ENCODE data around the gene STUM.
"Not testable (repeated sequence)": the region's sequence is repeated elsewhere in the genome, so short reads cannot be mapped to it uniquely, and the experiment has no call there.

Gene STUM

DNA sequence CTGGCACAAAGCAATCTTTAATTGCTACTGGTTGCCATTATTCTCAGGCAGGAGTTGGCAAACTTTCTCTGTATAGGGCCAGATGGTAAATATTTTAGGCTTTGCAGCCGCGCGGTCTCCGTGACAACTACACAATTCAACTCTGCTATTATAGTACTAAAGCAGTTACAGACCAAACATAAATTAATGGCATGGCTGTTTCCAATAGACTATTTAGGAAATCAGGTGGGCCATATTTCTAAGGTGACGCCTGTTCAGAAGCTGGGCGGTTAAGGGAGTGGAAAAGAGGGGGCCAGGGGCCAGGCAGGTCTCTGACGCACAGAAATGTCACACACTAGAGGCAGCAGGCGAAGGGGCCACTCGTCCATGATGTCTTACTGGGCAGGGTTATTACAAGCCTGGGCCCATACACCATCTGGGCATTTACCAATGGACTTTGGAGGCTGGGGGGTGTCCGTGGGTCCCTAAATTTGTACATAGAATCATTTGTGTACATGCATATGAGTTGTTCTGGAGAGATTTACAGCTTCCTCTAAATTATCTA is 80.1 kb downstream of the STUM start:
- no peak for DNase-seq

- no peak for DNase-seq
Observed at GRCh38 chr1:226629210-226629895, 80.8 kb downstream of the STUM start.

- no peak for DNase-seq
Observed at GRCh38 chr1:226629896-226630550, 81.5 kb downstream of the STUM start.

GRCh38 chr1:226630592-226630991 is 82.0 kb downstream of the STUM start:
- DNase-seq: no peak

- DNase-seq: no peak
Observed at GRCh38 chr1:226631229-226632000, 82.9 kb downstream of the STUM start.

- DNase-seq: peak in 1 of 2 donors; percentile 40
Observed at GRCh38 chr1:226632169-226632879, 83.8 kb downstream of the STUM start.

- peak; percentile 60 to 98 for DNase-seq
Observed at GRCh38 chr1:226632922-226633351, 84.4 kb downstream of the STUM start.

DNA sequence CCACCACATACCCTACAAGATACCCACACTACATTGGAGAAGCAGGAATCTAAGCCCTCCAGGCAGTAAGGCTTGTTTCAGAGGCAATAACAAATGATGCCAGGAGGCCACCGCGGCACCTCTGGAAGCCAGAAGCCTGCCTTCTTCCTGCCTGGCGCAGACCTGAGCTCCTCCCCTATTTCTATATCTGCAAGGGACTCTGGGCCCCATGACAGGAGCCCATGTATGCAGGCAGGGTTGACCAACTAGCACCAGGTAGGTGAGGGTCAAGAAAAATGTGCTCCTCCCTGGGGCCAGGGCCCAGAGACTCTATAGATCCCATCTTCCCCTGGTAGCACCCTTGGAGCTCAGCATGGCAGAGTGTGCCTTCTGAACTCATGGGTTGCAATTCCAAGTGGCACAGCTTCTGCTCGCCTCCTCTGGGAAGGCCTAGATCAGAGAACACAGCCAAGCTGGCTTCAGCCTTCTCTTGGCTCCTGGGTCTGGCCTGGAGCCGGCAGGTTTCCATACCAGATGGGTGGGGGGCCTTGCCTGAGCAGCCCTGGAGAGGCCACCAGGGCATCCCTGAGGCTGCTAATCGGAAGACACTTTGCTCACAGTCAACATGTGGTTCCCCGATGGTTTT is 85.1 kb downstream of the STUM start:
- no peak for DNase-seq

- peak; percentile 54 to 81 for DNase-seq
Observed at GRCh38 chr1:226634166-226634588, 85.6 kb downstream of the STUM start.

DNA sequence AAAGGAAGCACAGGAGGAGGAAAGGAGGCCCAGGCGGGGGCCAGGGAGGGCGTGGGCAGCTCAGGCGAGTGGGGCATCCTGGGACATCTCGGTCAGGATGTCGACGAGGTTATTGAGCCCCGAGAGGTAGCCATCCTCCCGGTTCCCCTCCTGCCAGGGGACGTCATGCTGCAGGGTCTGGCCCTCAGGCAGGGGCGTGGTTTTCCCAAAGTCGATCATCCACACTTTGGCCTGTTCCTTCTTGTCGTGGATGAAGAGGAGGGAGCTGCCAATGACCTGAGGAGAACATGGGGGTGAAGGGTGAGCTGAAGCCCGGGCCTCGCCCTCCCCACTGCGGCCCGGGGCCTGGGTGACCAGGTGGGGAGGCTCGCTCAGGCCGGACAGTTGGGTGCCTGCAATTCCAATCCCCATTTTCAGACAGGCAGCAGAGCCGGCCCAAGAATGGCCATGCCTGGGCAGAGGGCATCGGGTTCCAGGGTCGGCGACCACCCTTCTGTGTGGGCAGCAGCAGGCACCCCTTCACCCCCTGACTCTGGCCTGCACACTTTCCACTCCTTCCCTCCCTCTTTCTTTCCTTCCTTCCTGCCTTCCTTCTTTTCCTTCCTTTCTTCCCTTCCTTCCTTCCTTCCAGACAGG is 86.2 kb downstream of the STUM start:
- no peak for DNase-seq

- DNase-seq: no peak
Observed at GRCh38 chr1:226635456-226635941, 86.9 kb downstream of the STUM start.

DNA sequence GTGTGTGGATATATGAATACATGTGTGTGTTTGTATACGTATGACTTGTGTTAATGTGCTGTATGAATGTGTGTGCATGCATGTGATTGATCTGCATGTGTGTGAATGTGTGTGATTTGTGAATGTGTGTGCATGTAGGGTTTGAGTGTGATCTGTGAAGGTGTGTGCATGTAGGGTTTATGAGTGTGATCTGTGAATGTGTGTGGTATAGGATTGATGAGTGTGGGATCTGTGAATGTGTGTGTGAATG is 88.2 kb downstream of the STUM start:
- no peak for DNase-seq

DNA sequence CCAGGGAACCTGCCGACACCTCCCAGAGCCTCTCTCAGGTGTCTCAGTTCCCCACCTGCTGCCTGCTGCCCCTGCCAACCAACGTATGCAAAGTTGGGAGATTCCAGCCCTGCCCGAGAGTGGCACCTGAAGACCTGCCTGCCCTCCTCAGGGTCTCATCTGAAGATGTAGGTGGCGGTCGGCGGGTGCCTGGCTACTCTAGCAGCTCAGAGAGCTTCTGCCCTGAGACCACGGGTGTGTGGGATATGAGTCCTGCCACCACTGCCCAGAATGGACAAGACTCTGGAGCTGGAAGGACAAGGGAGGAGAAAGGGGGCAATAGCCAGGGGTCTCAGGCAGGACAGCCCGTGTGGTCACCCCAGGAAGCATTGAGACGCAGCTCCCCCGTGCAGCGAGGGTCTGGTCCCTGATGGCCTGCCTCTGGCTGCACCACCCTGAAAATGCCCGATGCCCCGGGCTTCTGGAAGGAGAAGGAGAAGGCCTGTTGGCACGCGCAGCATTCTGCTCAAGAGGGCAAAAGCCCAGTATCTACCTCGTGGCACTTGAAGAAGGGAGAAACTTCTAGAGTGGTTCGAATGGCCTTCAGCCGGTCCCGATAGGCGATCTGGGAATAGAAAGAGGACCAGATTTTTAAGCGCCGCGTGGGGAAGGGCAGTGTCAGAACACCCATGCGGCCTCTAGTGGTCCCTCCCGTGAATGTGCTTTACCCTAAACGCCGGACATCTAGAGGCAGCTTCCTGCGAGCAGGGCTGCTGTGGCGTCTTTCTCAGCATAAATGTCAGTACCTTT is 88.8 kb downstream of the STUM start:
- DNase-seq: no peak

DNA sequence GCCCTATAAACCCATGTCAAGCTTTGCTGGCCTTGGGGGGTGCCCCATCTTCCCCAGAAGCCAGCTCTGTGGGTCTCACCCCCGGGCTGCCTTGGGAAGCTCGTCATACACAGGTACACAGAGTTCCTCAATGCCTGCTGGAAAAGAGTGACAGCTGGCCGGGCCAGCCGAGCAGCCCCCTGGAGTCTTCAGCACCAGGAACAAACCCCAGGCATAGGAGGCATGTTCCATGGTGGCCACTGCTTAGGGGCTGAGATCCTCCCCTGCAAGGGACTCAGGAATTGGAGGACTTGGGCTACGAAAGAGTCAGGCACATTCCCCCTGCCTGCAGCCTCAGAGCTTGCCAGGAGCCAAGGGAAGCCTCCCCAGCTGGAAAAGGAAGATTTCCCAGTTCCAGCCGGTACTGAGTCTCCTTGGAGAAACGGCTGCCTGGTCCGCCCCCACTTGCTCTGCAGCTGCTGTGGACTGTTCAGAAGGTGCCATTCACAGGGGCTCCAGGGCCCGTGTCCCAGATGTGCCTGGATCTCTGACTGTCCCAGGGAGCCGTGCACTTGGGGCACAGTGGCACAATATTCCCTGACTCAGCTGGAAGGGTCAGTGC is 89.5 kb downstream of the STUM start:
- no peak for DNase-seq

- DNase-seq: no peak
Observed at GRCh38 chr1:226638608-226639007, 90.0 kb downstream of the STUM start.

- not testable (repeated sequence) for DNase-seq
Observed at GRCh38 chr1:226639206-226639605, 90.6 kb downstream of the STUM start.

DNA sequence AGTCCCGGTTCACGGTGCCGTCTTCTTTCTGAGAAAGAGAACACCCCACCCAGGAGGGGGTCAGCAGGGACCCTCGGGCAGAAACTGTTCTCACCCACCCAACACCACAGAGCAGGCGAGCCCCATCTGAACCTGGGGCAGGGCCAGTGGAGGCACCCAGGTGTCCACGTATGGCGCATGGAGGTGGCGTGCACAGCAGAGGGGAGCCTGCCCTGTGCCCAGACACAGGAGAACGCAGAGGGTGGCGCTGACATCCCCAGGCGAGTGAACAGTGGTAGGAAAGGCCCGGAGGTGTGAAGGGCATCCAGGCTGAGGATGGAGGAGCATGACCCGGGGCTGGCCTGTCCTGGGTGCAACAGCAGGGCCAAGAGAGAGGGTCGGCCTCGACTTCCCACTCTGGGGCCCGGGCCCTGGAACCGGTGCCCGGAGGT is 91.1 kb downstream of the STUM start:
- no peak for DNase-seq

GRCh38 chr1:226640321-226641136 is 92.0 kb downstream of the STUM start:
- no peak for DNase-seq

GRCh38 chr1:226641671-226642231 is 93.2 kb downstream of the STUM start:
- DNase-seq: no peak
